ENCODE measurements around the gene LEAP2.
"Not testable (repeated sequence)": the region's sequence is repeated elsewhere in the genome, so short reads cannot be mapped to it uniquely, and the experiment has no call there.

The LEAP2 gene

DNA sequence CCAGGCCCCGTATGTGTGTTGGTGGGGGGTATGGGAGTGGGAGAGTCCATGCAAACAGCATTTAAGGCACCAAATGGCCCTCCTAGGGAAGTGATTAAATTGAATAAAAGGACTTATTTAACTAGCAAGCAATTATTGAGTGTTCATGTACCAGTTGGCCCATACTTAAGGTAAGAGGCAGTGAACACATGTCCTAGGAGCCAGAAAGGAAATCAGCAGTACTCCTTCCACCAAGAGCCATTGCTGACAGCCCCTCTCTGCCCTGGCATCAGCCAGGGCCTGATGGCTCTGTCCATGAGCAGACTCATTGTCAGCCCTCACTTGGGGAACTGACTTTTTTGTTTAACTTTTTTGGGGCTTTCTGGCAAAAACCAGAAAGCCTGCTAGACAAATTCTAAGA lies 32.6 kb upstream of the LEAP2 start:
- no peak for DNase-seq (ENCODE audit: low spot score)

DNA sequence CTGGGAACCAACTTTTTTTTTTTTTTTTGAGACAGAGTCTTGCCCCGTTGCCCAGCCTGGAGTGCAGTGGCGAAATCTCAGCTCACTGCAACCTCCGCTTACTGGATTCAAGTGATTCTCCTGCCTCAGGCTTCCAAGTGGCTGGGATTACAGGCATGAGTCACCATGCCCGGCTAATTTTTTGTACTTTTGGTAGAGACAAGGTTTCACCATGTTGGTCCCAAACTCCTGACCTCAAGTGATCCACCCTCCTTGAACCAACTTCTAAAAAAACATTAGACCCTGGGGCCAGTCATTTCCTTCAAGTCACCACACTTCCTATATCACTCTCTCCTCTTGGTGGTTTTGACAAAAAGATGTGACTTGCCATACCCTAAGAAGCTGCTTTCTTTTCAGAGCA lies 32.2 kb upstream of the LEAP2 start:
- DNase-seq (ENCODE audit: low spot score), result no peak

DNA sequence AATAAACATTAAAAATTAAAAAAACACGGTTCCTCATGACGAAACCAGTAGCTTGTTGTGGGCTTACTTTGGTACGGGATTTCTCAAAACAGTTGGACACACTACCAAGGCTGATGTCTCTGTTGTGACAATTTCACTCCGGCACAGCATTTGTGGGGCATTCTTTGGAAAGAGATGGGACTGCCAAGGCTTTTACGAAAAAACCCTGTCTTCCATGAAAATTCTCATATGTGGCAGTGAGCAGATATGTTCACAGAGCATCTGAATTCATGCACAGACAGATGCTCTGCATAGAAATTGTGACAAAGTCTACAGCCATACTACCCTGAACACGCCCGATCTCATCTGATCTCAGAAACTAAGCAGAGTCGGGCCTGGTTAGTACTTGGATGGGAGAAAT lies 25.2 kb upstream of the LEAP2 start:
- DNase-seq (ENCODE audit: low spot score), result no peak

DNA sequence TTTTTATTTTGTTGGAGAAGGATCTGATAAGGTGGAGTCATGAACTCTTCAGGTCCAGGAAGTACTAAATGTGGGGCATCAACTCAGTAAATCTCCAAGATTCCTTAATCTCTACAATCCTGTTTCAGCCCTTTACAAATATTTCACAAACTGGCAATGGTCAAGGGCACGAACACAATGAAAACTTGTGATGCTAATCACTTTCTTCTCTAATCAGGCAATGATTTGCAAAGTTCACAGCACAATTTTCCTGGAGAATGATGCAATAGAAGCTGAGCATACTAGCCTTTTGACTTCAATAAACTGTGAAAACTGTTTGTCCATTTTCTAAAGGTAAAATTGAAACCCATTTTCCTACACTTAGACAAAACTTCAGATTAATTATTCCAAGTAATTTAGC lies 24.1 kb upstream of the LEAP2 start:
- DNase-seq (ENCODE audit: low spot score), result no peak

DNA sequence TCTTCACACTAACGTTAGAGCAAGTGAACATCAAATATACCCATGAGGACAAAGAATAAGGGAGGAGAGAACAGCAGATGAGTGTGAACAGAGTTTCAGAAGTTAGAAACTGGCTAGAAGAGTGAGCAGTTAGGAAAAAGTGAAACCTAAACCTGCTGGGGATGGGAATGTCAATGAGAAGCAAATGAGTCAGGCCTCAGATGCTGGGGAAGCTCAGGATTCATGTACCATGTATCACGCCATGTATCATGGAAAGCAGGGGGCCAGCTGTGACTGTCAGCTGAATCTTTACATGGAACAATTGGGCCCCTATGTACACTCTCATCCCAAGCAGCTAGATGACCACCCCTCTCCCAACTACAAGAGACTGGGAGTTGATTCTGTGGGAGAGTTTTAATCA lies 23.4 kb upstream of the LEAP2 start:
- no peak for DNase-seq (ENCODE audit: low spot score)

DNA sequence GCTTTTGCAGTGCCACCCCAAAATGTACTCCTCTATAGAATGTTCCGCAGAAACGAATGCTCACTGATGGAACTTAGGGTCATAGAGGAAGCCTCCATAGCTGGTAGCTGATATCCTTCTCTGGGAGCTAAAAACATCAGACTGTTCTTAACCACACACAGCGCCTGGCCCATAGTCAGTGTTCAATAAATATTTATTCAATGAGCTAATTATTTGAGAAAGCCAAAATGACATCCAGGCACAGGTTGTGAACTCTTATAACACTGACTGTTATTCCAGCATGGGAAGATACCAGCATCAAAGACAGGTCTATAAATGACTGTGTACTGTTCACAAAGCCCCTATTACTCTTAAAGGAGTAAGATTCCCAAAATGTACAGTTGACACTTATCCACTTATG lies 20.1 kb upstream of the LEAP2 start:
- no peak for DNase-seq (ENCODE audit: low spot score)

DNA sequence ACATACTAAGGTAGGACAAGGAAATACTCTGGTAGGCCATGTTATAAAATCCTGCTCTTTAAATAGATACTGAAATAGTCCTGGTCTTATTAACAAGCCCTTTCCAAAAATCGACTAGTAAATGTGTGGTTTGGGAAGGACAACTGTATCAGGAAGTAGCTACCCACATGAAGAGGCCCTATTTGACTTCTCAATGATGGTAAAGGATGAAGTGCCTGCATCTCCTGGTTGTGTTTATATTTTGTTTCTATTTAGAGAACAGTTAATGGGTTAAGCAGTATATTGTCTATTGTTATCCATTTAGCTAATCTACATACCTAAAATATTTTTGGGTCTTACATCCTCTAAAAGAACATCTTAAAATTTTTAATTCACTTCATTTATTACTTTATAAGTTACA lies 19.7 kb upstream of the LEAP2 start:
- DNase-seq (ENCODE audit: low spot score), result no peak

DNA sequence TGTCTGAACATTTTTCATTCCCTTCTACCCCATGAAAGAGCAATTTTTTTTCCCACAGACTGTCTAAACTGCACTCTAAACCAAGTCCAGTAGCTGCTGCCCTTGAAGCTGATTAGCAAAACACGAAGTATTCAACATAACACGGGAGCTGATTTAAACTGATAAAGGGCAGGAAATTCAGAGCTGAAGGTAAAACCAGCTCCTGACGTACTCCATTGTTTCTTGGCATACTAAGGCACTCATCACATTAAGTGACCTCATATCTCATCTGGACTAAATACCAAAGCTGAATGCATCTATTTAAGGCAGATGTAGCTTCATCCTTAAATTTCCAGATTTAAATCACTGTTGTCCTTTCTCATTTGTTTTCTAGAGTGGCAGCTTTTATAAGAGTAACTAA lies 19.2 kb upstream of the LEAP2 start:
- DNase-seq (ENCODE audit: low spot score), result no peak

DNA sequence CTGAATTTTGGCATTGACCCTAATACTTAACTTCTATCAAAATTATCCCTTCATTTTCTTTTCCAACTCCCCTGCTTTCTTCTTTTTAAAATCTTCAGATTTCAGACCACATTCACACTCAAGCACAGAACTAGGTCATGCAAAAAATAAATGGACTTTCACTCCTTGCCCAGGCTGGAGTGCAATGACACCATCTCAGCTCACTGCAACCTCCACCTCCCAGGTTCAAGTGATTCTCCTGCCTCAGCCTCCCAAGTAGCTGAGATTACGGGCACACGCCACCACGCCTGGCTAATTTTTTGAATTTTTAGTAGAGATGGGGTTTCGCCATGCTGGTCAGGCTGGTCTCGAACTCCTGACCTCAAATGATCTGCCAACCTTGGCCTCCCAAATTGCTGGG lies 18.5 kb upstream of the LEAP2 start:
- DNase-seq (ENCODE audit: low spot score), result not testable (repeated sequence)

DNA sequence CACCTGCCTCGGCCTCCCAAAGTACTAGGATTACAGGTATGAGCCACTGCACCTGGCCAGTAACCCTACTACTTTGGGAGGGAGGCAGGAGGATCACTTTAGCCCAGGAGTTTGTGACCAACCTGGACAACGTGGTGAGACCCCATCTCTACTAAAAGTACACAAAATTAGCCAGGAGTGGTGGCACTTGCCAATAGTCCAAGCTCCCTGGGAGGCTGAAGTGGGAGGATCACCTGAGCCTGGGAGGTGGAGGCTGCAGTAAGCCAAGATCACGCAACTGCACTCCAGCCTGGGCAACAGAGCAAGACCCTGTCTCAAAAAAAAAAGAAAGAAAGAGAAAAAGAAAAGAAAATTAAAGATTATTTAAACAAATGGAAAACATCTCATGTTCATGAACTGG lies 17.5 kb upstream of the LEAP2 start:
- no peak for DNase-seq (ENCODE audit: low spot score)

DNA sequence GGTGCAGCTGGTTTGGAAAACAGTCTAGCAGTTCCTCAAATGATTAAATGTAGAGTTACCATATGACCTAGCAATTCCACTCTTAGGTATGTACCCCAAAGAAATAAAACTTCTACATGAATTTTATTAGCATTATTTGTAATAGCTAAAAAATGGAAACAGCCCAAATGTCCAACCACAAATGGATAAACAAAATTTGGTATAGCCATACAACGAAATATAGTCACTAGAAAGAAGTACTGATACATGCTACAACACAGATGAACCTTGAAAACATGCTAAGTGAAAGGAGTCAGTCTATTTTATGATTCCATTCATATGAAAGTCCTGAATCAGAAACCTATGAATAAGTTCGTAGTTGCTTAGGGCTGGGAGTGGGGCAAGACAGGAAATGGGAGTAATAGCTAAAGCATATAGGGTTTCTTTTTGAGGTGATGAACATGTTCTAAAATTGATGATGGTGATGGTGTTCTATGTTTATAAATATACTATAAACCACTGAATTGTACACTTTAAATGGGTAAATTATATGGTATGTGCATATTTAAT lies 13.5 kb upstream of the LEAP2 start:
- no peak for DNase-seq (ENCODE audit: low spot score)

DNA sequence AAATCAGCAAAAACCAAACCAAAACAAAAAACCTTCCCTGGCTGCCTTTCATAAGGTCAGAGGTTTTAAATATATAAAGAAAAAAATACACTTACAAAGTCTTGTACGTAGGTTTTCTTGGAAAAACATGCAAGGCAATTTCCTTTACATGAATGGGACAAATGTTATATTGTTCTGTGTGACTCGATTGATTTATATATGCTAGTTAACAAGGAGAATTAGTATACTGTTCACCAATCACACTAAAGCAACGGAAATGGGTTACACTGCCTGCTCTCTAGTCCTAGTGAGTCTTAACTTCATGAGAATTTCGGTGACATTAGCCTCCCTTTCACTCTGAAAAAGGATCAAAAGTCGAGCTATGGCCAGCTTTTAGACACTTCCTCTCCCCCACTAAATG lies 12.7 kb upstream of the LEAP2 start:
- DNase-seq (ENCODE audit: low spot score), result no peak

DNA sequence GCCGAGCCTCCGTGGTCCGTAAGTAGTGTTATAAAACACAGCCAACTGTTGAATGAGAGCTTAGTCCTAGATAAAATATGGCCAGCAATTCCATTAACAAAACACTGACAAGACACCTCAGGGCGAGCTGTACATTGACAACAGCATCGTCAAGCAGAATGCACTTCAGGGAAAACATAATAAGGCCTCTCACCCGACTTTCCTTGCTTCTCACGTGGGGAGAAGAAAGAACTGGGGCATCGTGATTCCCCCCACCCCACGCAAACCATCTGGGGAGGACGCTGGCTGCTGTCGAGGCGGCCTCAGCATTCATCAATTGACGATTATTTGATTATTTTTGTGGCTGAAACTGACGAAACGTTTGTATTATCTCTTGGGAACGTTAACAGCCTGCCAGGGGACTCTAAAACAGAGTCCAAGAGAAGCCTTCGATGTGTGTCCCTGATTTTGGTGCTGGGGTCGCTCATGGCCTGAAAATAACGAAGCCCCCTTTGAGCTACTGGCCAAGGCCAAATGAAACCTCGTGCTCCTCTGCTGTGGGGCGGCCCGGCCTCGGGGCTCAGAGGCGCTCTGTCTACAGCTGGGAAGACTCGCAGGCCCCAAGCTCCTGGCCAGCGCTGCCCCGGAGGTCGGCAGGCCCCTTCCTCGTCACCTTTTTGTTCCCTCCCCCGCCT lies 7.7 kb upstream of the LEAP2 start:
- no peak for DNase-seq (ENCODE audit: low spot score)

DNA sequence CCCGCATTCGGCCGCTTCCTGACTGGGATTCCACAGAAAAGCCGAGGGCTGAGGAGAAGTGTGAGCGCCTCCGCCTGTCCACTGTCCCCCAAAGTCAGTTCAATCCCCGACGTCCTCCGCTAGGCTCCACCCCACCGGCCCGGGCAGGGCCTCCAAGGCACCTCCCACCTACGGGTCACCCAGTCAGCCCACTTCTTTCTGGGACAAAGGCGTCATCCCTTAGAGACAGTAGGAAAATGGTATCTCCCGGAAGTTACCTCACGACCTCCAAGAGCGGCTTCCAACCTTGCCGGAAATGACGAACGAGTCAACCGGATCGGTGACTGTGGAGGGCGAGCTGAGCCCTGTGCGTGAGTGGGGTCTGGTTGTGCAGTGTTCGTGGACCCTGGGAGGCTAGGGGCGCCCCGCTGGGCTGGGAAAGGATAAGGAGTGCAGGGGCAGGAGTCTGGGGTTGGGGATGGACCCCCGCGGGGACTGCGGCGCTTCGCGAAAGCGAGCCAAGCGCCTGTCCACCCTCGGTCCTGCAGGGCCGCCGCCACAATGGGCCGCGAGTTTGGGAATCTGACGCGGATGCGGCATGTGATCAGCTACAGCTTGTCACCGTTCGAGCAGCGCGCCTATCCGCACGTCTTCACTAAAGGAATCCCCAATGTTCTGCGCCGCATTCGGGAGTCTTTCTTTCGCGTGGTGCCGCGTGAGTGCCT lies 7.0 kb upstream of the LEAP2 start, which contains the start of the genes GDF9 and UQCRQ:
TSS of gene GDF9 (minus strand) at position 128 of the 704 bp plus-strand sequence. CDS start 1,936 bp downstream, outside the sequence.
TSS of gene UQCRQ (plus strand) at position 301 of the 704 bp plus-strand sequence. CDS start at position 541, 240 bp downstream.
- DNase-seq (ENCODE audit: low spot score), result peak; percentile 100

DNA sequence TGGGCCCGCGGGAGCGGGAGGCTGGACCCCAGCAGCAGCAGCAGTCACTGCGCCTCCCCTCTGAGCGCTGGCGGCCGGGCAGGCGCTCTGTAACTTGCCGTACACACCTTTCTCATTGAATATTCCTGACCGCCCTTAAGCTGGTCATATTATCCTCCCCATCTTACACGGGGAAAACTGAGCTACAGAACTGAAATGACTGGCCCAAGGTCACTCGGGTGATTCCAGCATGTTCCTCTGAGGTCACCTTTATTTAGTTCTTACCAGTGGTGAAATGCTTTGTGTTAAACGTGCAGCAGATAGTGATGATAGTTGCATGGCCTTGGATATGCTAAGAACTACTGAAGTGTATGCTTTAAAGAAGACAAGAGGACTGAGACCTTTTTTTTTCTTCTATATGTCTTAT lies 6.4 kb upstream of the LEAP2 start:
- DNase-seq (ENCODE audit: low spot score), result no peak

DNA sequence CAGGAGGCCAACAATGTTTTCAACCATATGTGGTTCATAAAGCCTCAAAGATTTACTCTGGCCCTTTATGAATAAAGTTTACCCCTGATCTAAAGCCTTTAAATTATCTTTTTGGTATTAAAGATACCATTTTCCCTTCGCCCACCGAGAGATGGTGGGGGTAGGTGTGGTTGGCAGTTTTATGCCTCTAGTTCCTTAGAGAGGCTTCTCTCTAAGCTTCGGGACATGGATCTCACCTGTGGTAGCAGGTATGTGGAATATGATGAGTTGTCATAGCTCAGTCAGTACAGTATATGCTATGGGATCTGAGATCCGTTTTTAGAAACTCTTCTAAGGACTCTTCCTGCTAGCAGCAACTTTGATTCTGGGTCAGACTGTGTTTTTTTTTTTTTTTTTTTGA lies 4.7 kb upstream of the LEAP2 start:
- DNase-seq (ENCODE audit: low spot score), result no peak

DNA sequence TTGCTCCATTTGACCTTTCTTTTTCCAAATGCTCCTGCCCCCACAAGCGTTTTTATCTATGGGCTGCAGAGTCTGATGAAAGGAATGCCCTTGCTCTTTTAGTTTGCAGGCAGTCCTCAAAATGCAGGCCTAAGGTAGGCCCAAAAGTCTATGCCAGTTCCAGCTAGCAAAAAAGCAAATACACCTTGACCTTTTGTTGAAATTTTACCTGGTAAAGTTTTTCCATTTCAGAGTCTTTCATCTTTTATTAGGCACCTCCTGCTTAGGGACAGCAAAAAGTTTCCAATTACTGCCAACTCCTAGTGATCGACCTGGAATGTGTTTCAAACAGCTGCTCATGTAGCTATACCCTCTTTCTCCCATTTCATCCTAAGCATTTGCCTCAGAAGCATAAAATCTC lies 2.7 kb upstream of the LEAP2 start:
- no peak for DNase-seq (ENCODE audit: low spot score)

DNA sequence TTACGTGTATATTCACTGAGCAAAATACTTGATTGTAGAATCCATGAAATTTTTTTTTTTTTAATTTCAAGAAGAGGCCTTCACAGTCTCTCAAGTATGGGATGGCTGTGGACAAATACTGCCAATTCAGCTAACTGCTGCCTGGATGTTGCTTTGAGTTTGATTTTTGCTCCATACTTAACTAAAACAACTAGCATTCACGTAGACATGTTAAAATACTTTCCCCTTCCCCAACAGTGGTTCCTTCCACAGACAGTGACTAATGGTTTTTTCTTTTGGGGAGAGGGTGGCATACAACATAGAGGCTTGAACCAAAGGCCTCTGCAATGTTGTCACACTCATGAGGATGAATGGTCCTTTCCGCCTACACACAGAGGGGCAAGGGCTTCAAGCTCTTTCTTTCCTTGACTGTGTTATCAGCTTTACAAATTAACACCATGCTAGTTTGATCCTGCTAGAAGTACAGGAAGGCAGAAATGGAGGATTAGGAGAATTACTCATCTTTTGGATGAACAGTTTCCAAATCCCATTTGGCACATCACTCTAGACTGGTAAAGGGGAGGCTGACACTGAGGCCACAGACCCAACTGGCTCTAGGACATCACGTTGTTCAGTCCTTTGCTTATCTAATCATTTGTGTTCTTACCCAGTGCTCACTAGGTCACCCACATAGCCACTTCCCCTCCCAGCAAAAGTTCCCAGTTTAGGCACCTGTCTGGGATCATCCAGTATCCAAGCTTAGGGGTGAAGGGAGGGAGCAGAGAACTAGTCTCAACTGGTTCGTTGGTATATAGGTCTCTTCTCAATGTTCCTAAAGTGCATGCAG lies 1.8 kb upstream of the LEAP2 start:
- no peak for DNase-seq (ENCODE audit: low spot score)

DNA sequence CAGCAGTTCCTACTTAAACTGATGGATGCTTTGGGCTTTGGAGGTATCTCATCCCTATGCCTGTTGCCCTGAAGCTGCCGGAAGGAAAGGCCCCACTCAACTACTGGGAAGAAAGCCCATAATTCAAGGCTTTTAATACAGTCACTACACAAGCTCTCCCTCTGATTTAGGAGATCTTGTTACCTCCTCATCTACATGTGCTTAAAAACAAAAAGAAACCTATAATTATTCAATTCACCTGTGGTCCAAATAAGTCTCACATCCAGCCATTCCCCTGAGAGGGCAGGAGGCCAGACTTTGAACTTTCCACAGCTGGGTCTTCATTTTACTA lies 715 bp upstream of the LEAP2 start:
- DNase-seq (ENCODE audit: low spot score), result no peak

DNA sequence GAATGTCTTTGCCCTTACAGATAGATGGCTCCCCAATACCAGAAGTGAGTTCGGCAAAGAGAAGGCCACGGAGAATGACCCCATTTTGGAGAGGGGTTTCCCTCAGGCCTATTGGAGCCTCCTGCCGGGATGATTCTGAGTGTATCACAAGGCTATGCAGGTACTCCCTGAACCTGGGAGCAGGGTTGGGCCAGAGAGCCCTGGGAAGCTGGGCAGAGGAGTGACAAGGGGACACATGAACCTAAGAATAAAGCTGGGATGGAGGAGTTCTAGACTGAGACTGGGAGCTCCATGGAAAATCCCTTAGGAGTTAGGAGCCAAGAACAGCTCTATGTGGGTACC lies 433 bp downstream of the LEAP2 start:
- no peak for DNase-seq (ENCODE audit: low spot score)

DNA sequence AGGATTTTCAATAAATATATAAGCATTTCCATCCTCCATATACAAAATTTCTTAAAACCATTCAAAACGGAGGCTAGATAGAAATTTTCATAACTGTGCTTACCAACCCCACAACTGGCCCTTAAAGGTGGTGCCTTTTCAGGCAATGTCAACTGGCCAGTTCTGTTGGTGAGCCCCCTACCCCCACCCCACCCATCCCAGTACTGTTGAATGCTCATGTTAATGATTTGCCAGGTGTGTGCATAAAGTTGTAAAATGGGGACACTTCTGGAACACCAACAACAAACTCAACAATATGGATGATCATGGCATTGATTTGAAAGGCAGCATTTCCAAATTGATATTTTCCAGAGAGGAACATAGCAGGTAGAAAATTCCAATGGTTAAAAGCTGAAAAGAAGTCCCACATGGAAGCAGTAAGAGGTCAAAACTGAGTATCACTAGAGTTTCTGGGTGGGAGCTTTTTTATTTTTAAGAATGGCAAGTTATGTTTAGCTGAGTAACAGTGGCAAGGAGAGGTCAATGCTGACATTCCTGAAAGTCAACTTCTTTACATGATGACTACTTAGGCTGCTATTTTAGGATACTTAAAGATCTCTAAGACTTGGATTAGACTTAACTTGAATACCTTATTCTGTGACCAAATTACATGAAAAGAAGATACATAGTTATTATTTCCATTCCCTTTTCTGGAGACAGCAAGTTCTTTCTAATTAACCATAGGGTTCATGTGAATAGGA lies 2.7 kb downstream of the LEAP2 start:
- DNase-seq (ENCODE audit: low spot score), result no peak

DNA sequence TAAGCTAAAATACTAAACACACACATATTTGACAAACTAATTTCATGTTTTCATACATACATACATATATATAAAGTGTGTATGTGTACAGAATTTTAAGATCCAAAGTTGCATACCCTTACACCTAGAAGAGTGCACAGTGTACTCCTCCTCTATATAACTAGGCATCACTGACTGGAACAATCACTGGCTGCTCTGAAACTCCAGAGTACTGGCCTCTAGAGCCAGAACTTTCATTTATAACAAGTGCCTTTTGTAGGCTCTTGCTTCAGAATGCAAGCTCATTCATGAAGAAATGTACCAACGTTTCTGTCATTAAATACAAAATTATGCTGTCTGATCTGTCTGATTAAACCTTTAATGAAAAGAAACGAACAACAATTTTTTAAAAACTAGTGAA lies 4.0 kb downstream of the LEAP2 start:
- DNase-seq (ENCODE audit: low spot score), result peak; percentile 61
